GM10248 (cell line): ENCODE results near the gene ANKRD55.
"Not testable (repeated sequence)": the region's sequence is repeated elsewhere in the genome, so short reads cannot be mapped to it uniquely, and the experiment has no call there.

Source experiments
- CTCF ChIA-PET: fragments of 300-600 bp; sonication (Branson Sonifier 250); formaldehyde crosslinking; extraction: SDS; loops from one replicate; lab custom pipeline; 2021; ENCODE audit warnings: antibody characterized with exemption; lab: Yijun Ruan, JAX
- POLR2A ChIA-PET: fragments of 350-650 bp; sonication (Branson Sonifier 250); formaldehyde crosslinking; extraction: SDS; loops from one replicate; lab custom pipeline; 2020; ENCODE audit warnings: antibody characterized with exemption; lab: Yijun Ruan, JAX
- DNase-seq: peaks from one replicate; pipeline ENCODE4 v3.0.0; 2012; ENCODE audit errors: extremely low spot score
- CTCF ChIP-seq: IDR thresholded peaks from 2 replicates; pipeline ENCODE4 v1.5.1; 2012; ENCODE audit warnings: mild to moderate bottlenecking, low read depth; ENCODE audit errors: extremely low read depth, missing control alignments, control extremely low read depth

The ANKRD55 gene

GRCh38 chr5:56229111-56229510, 4.0 kb downstream of the ANKRD55 start:
- POLR2A ChIA-PET = no interaction called here
- CTCF ChIA-PET = interaction anchor here (1.0 to 1.4 kb wide), 2 partner anchors 8 to 11 kb away, joined by 3 to 4 read pairs; no protein-coding TSS in a partner anchor
- no peak for DNase-seq
- no peak for TF ChIP-seq CTCF

GRCh38 chr5:56228631-56229030, 4.5 kb downstream of the ANKRD55 start:
- no peak for TF ChIP-seq CTCF
- DNase-seq = no peak
- CTCF ChIA-PET = interaction anchor here (1.0 to 1.4 kb wide), 2 partner anchors 9 to 12 kb away, joined by 3 to 4 read pairs; no protein-coding TSS in a partner anchor
- POLR2A ChIA-PET = no interaction called here

GRCh38 chr5:56227691-56228090, 5.4 kb downstream of the ANKRD55 start:
- ChIA-PET CTCF (interaction anchor here (1.4 kb wide), 1 partner anchor 10 kb away, joined by 4 read pairs; no protein-coding TSS in a partner anchor), POLR2A (no interaction called here)
- TF ChIP-seq CTCF = no peak
- no peak for DNase-seq

- CTCF ChIA-PET, POLR2A ChIA-PET, DNase-seq: not testable (repeated sequence)
Observed at GRCh38 chr5:56223298-56223697, 9.8 kb downstream of the ANKRD55 start.

GRCh38 chr5:56221601-56222000, 11.5 kb downstream of the ANKRD55 start:
- DNase-seq, CTCF ChIA-PET, POLR2A ChIA-PET: not testable (repeated sequence)

- no peak for DNase-seq
- no peak for TF ChIP-seq CTCF
- ChIA-PET CTCF (no interaction called here), POLR2A (no interaction called here)
Observed at GRCh38 chr5:56215019-56215830, 17.9 kb downstream of the ANKRD55 start.

- CTCF ChIA-PET, DNase-seq, POLR2A ChIA-PET: not testable (repeated sequence)
Observed at GRCh38 chr5:56213886-56214535, 19.1 kb downstream of the ANKRD55 start.
